Stimulated activated CD8-positive, alpha-beta memory T cell treated with anti-CD3 and anti-CD28 coated beads, Interleukin-4, amount 100 ng/mL, for 24 hours (primary cell): Measurements from ENCODE around the gene NFATC2.

Source experiments
- DNase-seq: peaks from one replicate; pipeline ENCODE4 v3.0.0-alpha.2; 2020; ENCODE audit warnings: low read depth

The NFATC2 gene

GRCh38 chr20:51429696-51430095 is 112.8 kb downstream of the NFATC2 start:
- no peak for DNase-seq

GRCh38 chr20:51429144-51429482 is 113.4 kb downstream of the NFATC2 start:
- DNase-seq: no peak

- no peak for DNase-seq
Observed at GRCh38 chr20:51428401-51429143, 113.9 kb downstream of the NFATC2 start.

- no peak for DNase-seq
Observed at GRCh38 chr20:51427651-51428291, 114.7 kb downstream of the NFATC2 start.

GRCh38 chr20:51426718-51427650 is 115.5 kb downstream of the NFATC2 start:
- DNase-seq: no peak

- DNase-seq: no peak
Observed at GRCh38 chr20:51425347-51426106, 117.0 kb downstream of the NFATC2 start.

GRCh38 chr20:51424270-51425117 is 118.0 kb downstream of the NFATC2 start:
- no peak for DNase-seq

GRCh38 chr20:51423810-51424209 is 118.7 kb downstream of the NFATC2 start:
- no peak for DNase-seq

- DNase-seq: no peak
Observed at GRCh38 chr20:51423290-51423667, 119.2 kb downstream of the NFATC2 start.

GRCh38 chr20:51422514-51423289 is 119.8 kb downstream of the NFATC2 start:
- no peak for DNase-seq

GRCh38 chr20:51420805-51421204 is 121.7 kb downstream of the NFATC2 start:
- no peak for DNase-seq

- DNase-seq: no peak
Observed at GRCh38 chr20:51420111-51420510, 122.4 kb downstream of the NFATC2 start.

GRCh38 chr20:51419646-51420045 is 122.9 kb downstream of the NFATC2 start:
- no peak for DNase-seq

GRCh38 chr20:51419231-51419630 is 123.3 kb downstream of the NFATC2 start:
- no peak for DNase-seq

GRCh38 chr20:51418137-51418529 is 124.4 kb downstream of the NFATC2 start:
- DNase-seq: no peak

- DNase-seq: no peak
Observed at GRCh38 chr20:51417250-51418136, 125.0 kb downstream of the NFATC2 start.

GRCh38 chr20:51416532-51417249 is 125.8 kb downstream of the NFATC2 start:
- DNase-seq: no peak

- no peak for DNase-seq
Observed at GRCh38 chr20:51413857-51414256, 128.7 kb downstream of the NFATC2 start.
